SHP77 (cell line): ENCODE results near the gene SPTB.
A peak's percentile ranks its signal among the peaks of the same experiment; 100 is the strongest.

ENCODE experiments used
- DNase-seq, 2 experiments: peaks; one replicate each; lab custom pipeline; 2025; lab: John Stamatoyannopoulos, UW

Gene SPTB

DNA sequence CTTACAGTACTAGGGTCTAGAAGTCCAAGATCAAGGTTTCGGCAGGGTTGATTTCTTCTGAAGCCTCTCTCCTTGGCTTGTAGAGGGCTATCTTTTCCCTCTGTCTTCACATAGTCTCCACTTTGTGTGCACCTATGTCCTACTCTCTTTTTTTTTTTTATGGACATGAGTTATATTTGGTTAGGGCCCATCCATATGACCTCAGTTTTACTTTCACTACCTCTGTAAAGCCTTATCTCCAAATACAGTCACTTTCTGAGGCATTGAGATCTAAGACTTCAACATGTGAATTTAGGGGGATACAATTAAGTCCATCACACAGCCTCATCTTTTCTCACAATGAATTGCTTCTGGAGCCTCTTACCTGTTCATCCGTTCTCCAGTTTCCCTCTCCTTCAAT is 5.9 kb upstream of the SPTB start:
- no peak for DNase-seq

- DNase-seq = peak; percentile 62 to 67
Measured at GRCh38 chr14:64880221-64881121, 764 bp upstream of the SPTB start.

- peak; percentile 29 to 38 for DNase-seq
Measured at GRCh38 chr14:64878837-64879634, 671 bp downstream of the SPTB start.

- DNase-seq = no peak
Measured at GRCh38 chr14:64877846-64878245, 1.9 kb downstream of the SPTB start.

GRCh38 chr14:64875350-64875749 is 4.4 kb downstream of the SPTB start:
- no peak for DNase-seq

DNA sequence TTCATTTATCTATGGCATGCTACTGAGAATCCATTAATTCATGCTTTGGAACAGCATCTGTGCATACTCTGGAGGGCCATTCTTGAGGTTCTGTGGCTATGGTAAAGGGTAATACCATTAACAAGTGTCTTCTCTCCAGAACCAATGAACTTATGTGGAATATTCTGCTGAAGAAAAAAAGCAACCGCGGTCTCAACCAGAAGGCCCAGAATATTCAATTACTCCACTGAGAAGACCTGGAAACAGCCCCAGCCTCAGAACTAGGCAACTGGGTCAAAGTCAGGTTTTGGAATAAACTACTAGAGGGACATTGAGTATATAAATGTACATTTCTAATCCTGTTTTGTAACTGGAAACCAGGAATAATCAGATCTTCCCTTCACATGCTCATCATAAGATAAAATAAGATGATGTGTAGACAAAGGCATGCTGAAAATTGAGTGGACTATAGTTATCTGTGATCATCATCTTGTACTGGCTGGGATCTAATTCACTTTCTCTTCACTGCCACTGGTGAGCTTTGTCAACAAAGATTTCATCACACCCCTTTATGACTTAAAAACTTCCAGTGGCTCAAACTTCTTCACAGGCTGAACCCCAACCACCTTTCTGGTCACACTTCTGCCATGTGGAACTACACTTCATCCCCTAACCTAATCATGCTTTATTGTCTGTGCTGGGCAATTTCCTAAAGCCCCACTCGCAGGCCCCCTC is 6.0 kb downstream of the SPTB start:
- no peak for DNase-seq

GRCh38 chr14:64871344-64871743 is 8.4 kb downstream of the SPTB start:
- no peak for DNase-seq

- no peak for DNase-seq
Measured at GRCh38 chr14:64870160-64870559, 9.5 kb downstream of the SPTB start.

DNA sequence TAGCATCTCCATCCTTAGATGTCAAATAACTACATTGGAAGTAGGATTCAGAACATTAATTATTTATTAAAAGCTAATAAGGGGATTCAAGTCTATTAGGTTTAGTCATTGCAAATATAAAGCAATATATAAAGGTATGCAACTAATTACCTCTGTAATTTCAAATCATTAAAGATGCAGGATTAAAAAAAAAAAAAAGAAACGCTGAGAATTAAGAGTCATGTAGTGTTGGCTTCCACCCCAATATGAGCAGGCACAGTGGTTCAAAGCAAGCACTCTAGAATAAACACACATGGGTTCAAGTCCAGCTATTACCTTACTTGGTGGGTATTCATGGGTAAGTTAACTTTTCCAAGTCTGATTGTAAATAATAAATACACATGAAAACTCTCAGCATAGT is 10.9 kb downstream of the SPTB start:
- no peak for DNase-seq

- no peak for DNase-seq
Measured at GRCh38 chr14:64868379-64868778, 11.3 kb downstream of the SPTB start.

DNA sequence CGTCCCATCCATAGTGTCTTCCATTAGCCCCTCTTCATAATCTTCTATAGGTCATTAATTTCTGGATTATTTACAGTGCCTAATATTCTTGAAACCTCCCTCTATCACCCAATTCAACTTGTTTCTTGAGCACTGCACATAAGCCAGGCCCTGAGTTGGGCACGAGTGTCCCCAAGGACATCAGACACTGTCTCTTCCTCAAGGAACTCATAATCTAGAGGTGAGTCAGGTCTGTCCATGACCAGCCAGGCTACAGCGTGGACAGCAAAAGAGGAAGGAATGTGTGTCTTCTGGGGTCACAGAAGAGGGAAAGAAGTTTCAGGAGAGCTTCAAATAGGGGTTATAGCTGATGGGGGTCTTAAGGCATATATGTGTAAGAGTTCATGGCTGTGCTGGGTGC is 12.5 kb downstream of the SPTB start:
- DNase-seq = no peak

- DNase-seq = no peak
Measured at GRCh38 chr14:64865992-64866391, 13.7 kb downstream of the SPTB start.

- DNase-seq = no peak
Measured at GRCh38 chr14:64865109-64865508, 14.6 kb downstream of the SPTB start.

DNA sequence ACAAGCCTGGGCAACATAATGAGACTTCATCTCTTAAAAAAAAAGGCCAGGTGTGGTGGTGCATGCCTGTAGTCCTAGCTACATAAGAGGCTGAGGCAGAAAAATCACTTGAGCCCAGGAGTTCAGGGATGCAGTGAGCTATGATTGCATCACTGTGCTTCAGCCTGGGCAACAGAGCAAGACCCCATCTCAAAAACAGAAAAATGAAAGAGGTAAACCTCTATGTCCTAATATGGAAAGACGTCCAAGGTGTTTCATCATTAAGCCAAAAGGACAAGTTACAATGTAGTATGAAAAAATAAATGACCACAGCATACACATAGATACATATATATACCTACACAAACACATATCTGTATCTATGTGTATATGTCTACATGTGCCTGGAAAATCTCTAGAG is 15.4 kb downstream of the SPTB start:
- DNase-seq = no peak

- no peak for DNase-seq
Measured at GRCh38 chr14:64861916-64862315, 17.8 kb downstream of the SPTB start.

DNA sequence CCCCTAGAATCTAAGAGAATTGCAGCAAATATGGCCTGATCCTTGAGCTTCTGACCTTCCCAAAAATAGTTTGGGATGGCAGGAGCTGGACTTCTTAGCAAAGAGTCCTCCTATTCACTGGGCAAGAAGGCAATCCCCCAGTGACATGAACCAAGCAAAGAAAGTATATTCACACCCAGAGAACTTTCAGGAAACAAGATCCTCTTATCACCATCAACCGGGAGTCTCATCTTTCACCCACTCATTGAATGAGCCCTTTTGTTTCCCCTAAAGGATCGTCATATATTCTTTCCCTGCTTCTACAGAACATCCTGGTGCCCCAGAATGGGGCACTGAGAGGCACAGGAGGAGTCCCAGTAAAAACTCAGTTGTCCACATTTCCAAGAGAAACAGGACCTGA is 19.7 kb downstream of the SPTB start:
- DNase-seq = no peak

DNA sequence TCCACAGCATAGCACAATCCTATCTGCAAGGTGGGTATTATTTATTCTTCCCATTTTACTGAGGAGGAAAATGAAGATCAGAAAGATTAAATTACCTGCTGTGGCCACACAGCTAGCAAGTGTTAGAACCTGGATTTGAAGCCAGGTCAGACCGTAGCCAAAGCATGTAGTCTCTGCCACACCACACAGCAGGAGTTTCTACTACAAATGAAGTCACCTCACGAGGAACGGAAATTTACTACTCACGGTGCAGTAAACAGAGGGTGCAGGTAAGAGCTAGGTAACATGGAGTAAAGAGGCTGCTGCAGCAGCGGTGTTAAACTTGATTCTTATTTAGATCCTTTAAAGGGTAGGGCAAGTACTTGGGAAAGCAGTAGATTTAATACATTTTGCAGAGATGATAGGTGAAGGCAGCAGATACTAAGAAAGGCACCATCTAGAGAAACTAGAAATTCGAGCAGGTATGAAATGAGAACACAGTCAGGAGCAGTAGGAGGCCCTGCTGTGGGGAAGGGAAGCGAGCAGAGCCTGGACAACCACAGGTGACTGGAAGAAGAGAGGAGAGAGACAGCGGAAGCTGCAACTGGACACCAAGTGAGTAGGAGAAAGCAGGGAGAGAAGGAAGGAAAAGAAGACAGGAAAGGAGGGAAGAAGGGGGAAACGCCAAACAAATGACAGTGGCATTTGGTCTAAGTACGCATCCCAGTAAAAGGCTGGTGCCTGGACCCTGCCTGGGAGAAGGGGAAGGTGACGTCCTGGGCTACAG is 21.5 kb downstream of the SPTB start:
- no peak for DNase-seq

- no peak for DNase-seq
Measured at GRCh38 chr14:64856529-64857445, 22.9 kb downstream of the SPTB start.

- DNase-seq = peak; percentile 82 to 90
Measured at GRCh38 chr14:64855721-64856528, 23.8 kb downstream of the SPTB start.
